Ectodermal cell (in vitro differentiated cells): ENCODE measurements around the gene CDH4.

Experiments
- H3K27ac ChIP-seq: 2 replicates; pipeline ENCODE4 v1.7.0; 2013; ENCODE audit warnings: mild to moderate bottlenecking, low read depth, low read length; ENCODE audit not compliant: insufficient read depth, poor library complexity, severe bottlenecking
- H3K27me3 ChIP-seq: 2 replicates; pipeline ENCODE4 v1.7.0; 2013; ENCODE audit warnings: mild to moderate bottlenecking, low read length; ENCODE audit not compliant: insufficient read depth, control insufficient read depth, poor library complexity, severe bottlenecking
- H3K36me3 ChIP-seq: one replicate; pipeline ENCODE4 v1.7.0; 2013; ENCODE audit warnings: low read length; ENCODE audit not compliant: control insufficient read depth, insufficient read depth
- H3K4me1 ChIP-seq: one replicate; pipeline ENCODE4 v1.7.0; 2013; ENCODE audit warnings: low read length; ENCODE audit not compliant: control insufficient read depth, insufficient read depth
- H3K4me3 ChIP-seq: 2 replicates; pipeline ENCODE4 v1.7.0; 2013; ENCODE audit warnings: low read depth, low read length, control low read depth; ENCODE audit not compliant: insufficient read depth
- H3K9me3 ChIP-seq: 2 replicates; pipeline ENCODE4 v1.7.0; 2013; ENCODE audit warnings: mild to moderate bottlenecking, low read length, moderate library complexity; ENCODE audit not compliant: control insufficient read depth
- WGBS, 2 experiments: methylation state at CpG; one replicate each; pipeline ENCODE4 v1.1.7; 2013; ENCODE audit warnings: missing lambda C conversion rate in 2 of 2; 5-methylcytosine and 5-hydroxymethylcytosine counted together

The CDH4 gene

GRCh38 chr20:61887596-61888093 lies 635.6 kb downstream of the CDH4 start:
- WGBS, 2 experiments, result 77% methylated on average over 13 of the region's 13 CpGs
- Histone ChIP-seq H3K4me1 (no peaks in the 10 kb centered on the region), H3K27ac (no peak overlapping the region), H3K9me3 (no peaks in the 10 kb centered on the region), H3K36me3 (no peaks in the 10 kb centered on the region), H3K27me3 (no peaks in the 10 kb centered on the region), H3K4me3 (no peak overlapping the region)

GRCh38 chr20:61888101-61888865 lies 636.2 kb downstream of the CDH4 start:
- no peaks in the 10 kb centered on the region for H3K9me3 ChIP-seq
- no peaks in the 10 kb centered on the region for H3K4me1 ChIP-seq
- no peak overlapping the region for H3K27ac ChIP-seq
- no peaks in the 10 kb centered on the region for H3K36me3 ChIP-seq
- WGBS, 2 experiments, result 93 to 95% methylated on average over 19 of the region's 19 CpGs
- no peaks in the 10 kb centered on the region for H3K27me3 ChIP-seq
- H3K4me3 ChIP-seq, result no peak overlapping the region

- no peaks in the 10 kb centered on the region for H3K9me3 ChIP-seq
- 92 to 93% methylated on average over 1 of the region's 1 CpG for WGBS, 2 experiments
- no peak overlapping the region for H3K27ac ChIP-seq
- H3K36me3 ChIP-seq, result no peaks in the 10 kb centered on the region
- H3K4me1 ChIP-seq, result no peaks in the 10 kb centered on the region
- H3K27me3 ChIP-seq, result no peaks in the 10 kb centered on the region
- H3K4me3 ChIP-seq, result no peak overlapping the region
Measured at GRCh38 chr20:61889659-61890058, 637.6 kb downstream of the CDH4 start.

- Histone ChIP-seq H3K36me3 (no peaks in the 10 kb centered on the region), H3K4me1 (no peaks in the 10 kb centered on the region), H3K9me3 (no peaks in the 10 kb centered on the region), H3K4me3 (no peak overlapping the region), H3K27ac (no peak overlapping the region), H3K27me3 (no peaks in the 10 kb centered on the region)
- WGBS, 2 experiments, result 40 to 48% methylated on average over 1 of the region's 1 CpG
Measured at GRCh38 chr20:61890210-61890609, 638.1 kb downstream of the CDH4 start.

GRCh38 chr20:61891476-61891875 lies 639.4 kb downstream of the CDH4 start:
- WGBS, 2 experiments, result 84 to 88% methylated on average over 6 of the region's 6 CpGs
- H3K4me3 ChIP-seq, result no peak overlapping the region
- H3K36me3 ChIP-seq, result no peaks in the 10 kb centered on the region
- no peaks in the 10 kb centered on the region for H3K9me3 ChIP-seq
- H3K4me1 ChIP-seq, result no peaks in the 10 kb centered on the region
- no peaks in the 10 kb centered on the region for H3K27me3 ChIP-seq
- no peak overlapping the region for H3K27ac ChIP-seq

- WGBS, 2 experiments, result 86% methylated on average over 6 of the region's 6 CpGs
- H3K27me3 ChIP-seq, result no peaks in the 10 kb centered on the region
- no peaks in the 10 kb centered on the region for H3K36me3 ChIP-seq
- no peaks in the 10 kb centered on the region for H3K9me3 ChIP-seq
- no peak overlapping the region for H3K27ac ChIP-seq
- no peak overlapping the region for H3K4me3 ChIP-seq
- H3K4me1 ChIP-seq, result no peaks in the 10 kb centered on the region
Measured at GRCh38 chr20:61891916-61892649, 640.0 kb downstream of the CDH4 start.

- Histone ChIP-seq H3K4me3 (no peak overlapping the region), H3K27ac (no peak overlapping the region), H3K9me3 (no peaks in the 10 kb centered on the region), H3K4me1 (no peaks in the 10 kb centered on the region), H3K36me3 (no peaks in the 10 kb centered on the region), H3K27me3 (no peaks in the 10 kb centered on the region)
- 93 to 95% methylated on average over 22 of the region's 22 CpGs for WGBS, 2 experiments
Measured at GRCh38 chr20:61895016-61895415, 643.0 kb downstream of the CDH4 start.

- 91 to 92% methylated on average over 13 of the region's 13 CpGs for WGBS, 2 experiments
- Histone ChIP-seq H3K27ac (no peak overlapping the region), H3K9me3 (no peaks in the 10 kb centered on the region), H3K4me3 (no peak overlapping the region), H3K4me1 (no peaks in the 10 kb centered on the region), H3K27me3 (no peaks in the 10 kb centered on the region), H3K36me3 (no peaks in the 10 kb centered on the region)
Measured at GRCh38 chr20:61895686-61896057, 643.6 kb downstream of the CDH4 start.

- no peaks in the 10 kb centered on the region for H3K36me3 ChIP-seq
- H3K9me3 ChIP-seq, result no peaks in the 10 kb centered on the region
- 45 to 46% methylated on average over 28 of the region's 28 CpGs for whole genome bisulfite sequencing, 2 experiments
- no peaks in the 10 kb centered on the region for H3K4me1 ChIP-seq
- H3K27ac ChIP-seq, result no peak overlapping the region
- H3K4me3 ChIP-seq, result no peak overlapping the region
- H3K27me3 ChIP-seq, result no peaks in the 10 kb centered on the region
Measured at GRCh38 chr20:61896058-61896961, 644.2 kb downstream of the CDH4 start.
